Activated T-helper 17 cell treated with anti-CD3 and anti-CD28 coated beads, Interleukin-2, amount 50 U/mL, for 72 hours (primary cell): Measurements from ENCODE around the gene DBH. TPM values are rescaled to one million over a fixed set of nuclear protein-coding genes. Genes with fewer than 3 reads are reported as not detected.
A peak's percentile ranks its signal among the peaks of the same experiment; 100 is the strongest.

Experiments
- ATAC-seq: fragments of 150-1000 bp; cut with Tn5 transposase; replicated peaks from 2 replicates; pipeline ENCODE4 v1.10.0; 2021; ENCODE audit warnings: mild to moderate bottlenecking, moderate library complexity
- H3K27ac Mint-ChIP-seq: one replicate; pipeline ENCODE4 v1.8.0; 2022; ENCODE audit warnings: mixed read lengths
- H3K27me3 Mint-ChIP-seq: one replicate; pipeline ENCODE4 v1.8.0; 2022; ENCODE audit warnings: mixed read lengths
- H3K36me3 Mint-ChIP-seq: one replicate; pipeline ENCODE4 v1.8.0; 2022; ENCODE audit warnings: low read depth, mild to moderate bottlenecking, mixed read lengths
- H3K4me1 Mint-ChIP-seq: one replicate; pipeline ENCODE4 v1.8.0; 2022; ENCODE audit warnings: mixed read lengths
- H3K4me3 Mint-ChIP-seq: one replicate; pipeline ENCODE4 v1.8.0; 2022; ENCODE audit warnings: mild to moderate bottlenecking, mixed read lengths
- H3K9me3 Mint-ChIP-seq: one replicate; pipeline ENCODE4 v1.8.0; 2022; ENCODE audit warnings: mixed read lengths
- total RNA-seq, 2 donors: library from RNA; stranded (reverse); gene quantifications; one replicate each; pipeline ENCODE4 v1.2.3, GENCODE V29; 2022

Gene DBH
- total RNA-seq, 2 donors from 2014 or later, result not detected

GRCh38 chr9:133654736-133655657, 18.8 kb downstream of the DBH start:
- no peaks in the 10 kb centered on the region for H3K9me3 Mint-ChIP-seq
- no peaks in the 10 kb centered on the region for H3K36me3 Mint-ChIP-seq
- no peaks in the 10 kb centered on the region for H3K4me1 Mint-ChIP-seq
- H3K27me3 Mint-ChIP-seq, result peaks cover 31% of the 10 kb centered on the region
- ATAC-seq, result no peak
- no peak overlapping the region for H3K27ac Mint-ChIP-seq
- H3K4me3 Mint-ChIP-seq, result no peak overlapping the region

DNA sequence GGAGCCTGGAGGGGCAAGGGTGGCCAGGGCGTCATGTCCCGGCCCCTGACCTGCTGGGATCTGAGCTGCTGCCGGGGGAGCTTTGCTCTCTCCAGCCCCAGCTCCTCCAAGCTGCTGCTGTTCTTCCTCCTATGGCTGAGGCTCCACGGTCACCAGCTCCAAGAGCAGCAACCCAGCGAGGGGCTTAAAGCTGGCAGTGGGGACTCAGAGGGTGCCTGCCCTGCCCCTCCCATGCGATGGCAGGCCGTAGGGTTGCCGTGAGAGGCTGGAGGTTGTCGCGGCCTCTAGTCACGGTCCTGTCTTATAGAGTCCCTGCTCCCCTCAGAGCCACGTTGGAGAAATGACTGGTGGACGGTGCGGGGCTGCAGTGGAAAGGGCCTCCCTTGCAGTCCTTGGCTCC, 19.5 kb downstream of the DBH start:
- Mint-ChIP-seq H3K27ac (no peak overlapping the region), H3K4me3 (no peak overlapping the region), H3K36me3 (no peaks in the 10 kb centered on the region), H3K4me1 (no peaks in the 10 kb centered on the region), H3K9me3 (no peaks in the 10 kb centered on the region), H3K27me3 (peaks cover 32% of the 10 kb centered on the region)
- ATAC-seq, result no peak

DNA sequence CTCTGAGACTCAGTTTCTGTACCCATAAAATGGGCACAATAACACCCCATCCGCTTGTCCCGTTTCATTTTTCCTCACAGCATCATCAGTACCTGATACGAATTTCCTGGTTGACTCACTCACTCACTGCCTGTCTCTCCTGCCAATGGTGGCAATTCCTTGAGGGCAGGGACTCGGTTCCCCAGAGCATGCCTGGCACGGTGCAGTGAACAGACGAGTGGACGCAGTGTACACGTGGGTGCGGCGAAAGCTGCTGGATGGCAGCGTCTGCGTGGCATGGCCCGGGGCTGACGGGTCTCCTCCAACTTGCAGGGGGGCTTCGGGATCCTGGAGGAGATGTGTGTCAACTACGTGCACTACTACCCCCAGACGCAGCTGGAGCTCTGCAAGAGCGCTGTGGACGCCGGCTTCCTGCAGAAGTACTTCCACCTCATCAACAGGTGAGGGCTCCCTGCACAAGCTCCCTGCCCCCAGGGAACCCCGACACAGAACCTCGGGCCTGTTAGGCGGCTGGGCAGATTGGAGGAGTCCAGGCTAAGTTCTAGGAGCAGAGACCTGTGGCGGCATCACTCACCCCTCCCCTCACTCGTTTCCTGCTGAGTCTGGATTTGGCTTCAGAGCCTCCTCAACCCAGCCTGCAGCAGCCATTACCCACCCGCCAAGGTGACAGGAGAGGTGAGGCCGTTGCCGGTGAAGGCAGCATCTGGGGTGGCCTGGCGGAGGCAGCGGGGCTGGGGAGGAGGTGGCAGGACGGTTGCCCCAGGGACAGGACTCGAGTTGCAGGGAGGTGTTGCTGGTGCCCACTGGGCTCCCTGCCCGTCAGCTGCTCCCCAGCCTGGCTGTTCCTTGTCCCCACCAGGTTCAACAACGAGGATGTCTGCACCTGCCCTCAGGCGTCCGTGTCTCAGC, 20.3 kb downstream of the DBH start:
- no peak for ATAC-seq
- H3K27me3 Mint-ChIP-seq, result peaks cover 32% of the 10 kb centered on the region
- no peak overlapping the region for H3K27ac Mint-ChIP-seq
- no peaks in the 10 kb centered on the region for H3K9me3 Mint-ChIP-seq
- H3K4me3 Mint-ChIP-seq, result no peak overlapping the region
- no peaks in the 10 kb centered on the region for H3K4me1 Mint-ChIP-seq
- H3K36me3 Mint-ChIP-seq, result no peaks in the 10 kb centered on the region

DNA sequence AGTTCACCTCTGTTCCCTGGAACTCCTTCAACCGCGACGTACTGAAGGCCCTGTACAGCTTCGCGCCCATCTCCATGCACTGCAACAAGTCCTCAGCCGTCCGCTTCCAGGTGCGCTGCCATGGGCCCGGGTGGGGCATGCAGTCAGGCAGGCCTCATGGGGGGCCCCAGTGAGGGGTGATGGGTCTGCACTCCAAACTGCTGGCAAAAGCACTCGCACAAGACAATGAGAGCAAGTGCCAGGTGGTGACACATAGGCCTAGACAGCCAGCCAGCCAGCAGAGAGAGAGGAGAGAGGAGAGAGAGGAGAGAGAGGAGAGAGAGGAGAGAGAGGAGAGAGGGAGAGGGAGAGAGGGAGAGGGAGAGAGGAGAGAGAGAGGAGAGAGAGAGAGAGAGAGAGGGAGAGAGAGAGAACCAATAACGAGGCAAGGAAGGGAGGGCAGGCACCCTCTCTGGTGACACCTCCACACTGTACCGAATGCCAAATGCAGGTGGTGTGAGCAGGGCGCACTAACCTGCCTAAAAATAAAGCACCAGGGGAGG, 21.0 kb downstream of the DBH start:
- ATAC-seq, result no peak
- Mint-ChIP-seq H3K9me3 (no peaks in the 10 kb centered on the region), H3K4me3 (no peak overlapping the region), H3K27ac (no peak overlapping the region), H3K4me1 (no peaks in the 10 kb centered on the region), H3K36me3 (no peaks in the 10 kb centered on the region), H3K27me3 (peaks cover 32% of the 10 kb centered on the region)

DNA sequence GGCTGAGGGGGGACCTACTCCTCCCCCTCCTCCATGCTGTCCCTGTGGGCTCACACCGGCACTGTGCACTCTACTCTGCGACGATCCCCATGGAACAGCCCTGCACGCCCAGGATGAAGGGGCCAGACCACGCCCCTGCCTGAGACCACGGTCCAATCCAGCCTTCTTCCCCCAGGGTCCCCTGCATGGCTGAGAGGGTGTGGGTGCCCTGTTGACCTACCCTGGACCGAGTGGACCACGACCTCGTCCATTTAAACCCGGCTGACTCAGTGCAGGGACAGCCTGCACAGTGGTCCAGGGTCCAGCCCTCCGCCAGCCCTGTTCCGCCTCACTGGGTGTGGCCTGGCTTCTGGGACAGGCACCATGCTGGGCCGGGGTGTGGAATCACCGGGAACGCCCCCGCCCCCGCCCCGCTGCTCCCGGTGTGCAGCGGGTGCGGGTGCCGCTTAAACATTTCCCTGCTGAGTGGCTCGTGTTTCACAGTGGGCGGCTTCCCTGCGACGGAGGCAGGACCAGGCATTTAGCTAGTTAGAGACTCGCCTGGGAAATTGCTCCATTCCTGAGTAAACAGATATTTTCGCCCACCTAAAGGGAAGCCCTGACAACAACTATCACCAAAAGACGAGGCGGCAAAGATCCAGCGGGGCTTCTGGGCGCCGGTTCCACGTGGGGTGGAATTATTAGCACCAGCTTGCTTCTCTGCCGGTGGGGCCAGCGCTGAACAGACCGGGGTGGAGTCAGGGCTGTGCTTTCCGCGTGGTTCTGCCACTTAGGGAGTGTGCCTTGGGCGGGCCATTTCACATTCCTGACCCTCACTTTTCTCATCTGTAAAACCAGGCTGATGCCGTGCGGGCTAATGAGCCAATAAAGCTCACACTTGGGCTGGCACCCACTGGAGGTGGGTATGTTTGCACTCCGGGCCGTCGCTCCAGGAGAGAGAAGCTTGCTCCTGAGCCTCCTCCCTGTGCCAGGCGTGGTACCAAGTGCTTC, 22.6 kb downstream of the DBH start:
- Mint-ChIP-seq H3K4me1 (no peaks in the 10 kb centered on the region), H3K27ac (no peak overlapping the region), H3K4me3 (peak overlapping the region; percentile 19), H3K36me3 (no peaks in the 10 kb centered on the region), H3K9me3 (no peaks in the 10 kb centered on the region), H3K27me3 (peaks cover 28% of the 10 kb centered on the region)
- peak; percentile 62 for ATAC-seq

- Mint-ChIP-seq H3K4me3 (no peak overlapping the region), H3K27ac (no peak overlapping the region), H3K27me3 (peaks cover 26% of the 10 kb centered on the region), H3K4me1 (no peaks in the 10 kb centered on the region), H3K36me3 (no peaks in the 10 kb centered on the region), H3K9me3 (no peaks in the 10 kb centered on the region)
- ATAC-seq, result no peak
Measured at GRCh38 chr9:133659516-133659915, 23.4 kb downstream of the DBH start.

GRCh38 chr9:133661846-133662540, 25.8 kb downstream of the DBH start:
- Mint-ChIP-seq H3K27me3 (peaks cover 19% of the 10 kb centered on the region), H3K4me1 (no peaks in the 10 kb centered on the region), H3K27ac (no peak overlapping the region), H3K36me3 (no peaks in the 10 kb centered on the region), H3K9me3 (no peaks in the 10 kb centered on the region), H3K4me3 (no peak overlapping the region)
- no peak for ATAC-seq

- no peaks in the 10 kb centered on the region for H3K4me1 Mint-ChIP-seq
- H3K27me3 Mint-ChIP-seq, result peaks cover 3% of the 10 kb centered on the region
- no peak overlapping the region for H3K4me3 Mint-ChIP-seq
- H3K36me3 Mint-ChIP-seq, result no peaks in the 10 kb centered on the region
- no peaks in the 10 kb centered on the region for H3K9me3 Mint-ChIP-seq
- ATAC-seq, result no peak
- H3K27ac Mint-ChIP-seq, result no peak overlapping the region
Measured at GRCh38 chr9:133664173-133665050, 28.2 kb downstream of the DBH start.

DNA sequence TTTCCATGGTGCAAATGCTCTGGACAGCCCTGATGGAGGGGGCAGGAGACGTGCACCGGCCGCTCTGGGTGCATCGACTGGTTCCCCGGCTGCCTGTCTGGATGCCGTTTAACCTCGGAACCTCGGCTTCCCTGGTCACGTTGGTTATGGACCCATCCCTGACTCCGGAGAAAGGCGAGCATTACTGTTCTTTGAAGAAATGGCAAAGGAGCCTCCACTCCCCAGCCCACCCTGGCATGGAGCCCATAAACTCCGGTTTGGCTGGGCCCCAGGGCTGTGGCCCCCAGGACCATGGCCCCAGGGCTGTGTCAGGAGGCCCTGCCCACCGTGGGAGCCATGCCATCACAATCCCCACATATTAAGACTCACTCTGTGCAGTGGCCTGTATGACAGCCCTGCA, 28.9 kb downstream of the DBH start:
- Mint-ChIP-seq H3K4me3 (no peak overlapping the region), H3K27me3 (peaks cover under 1% of the 10 kb centered on the region), H3K36me3 (no peaks in the 10 kb centered on the region), H3K9me3 (no peaks in the 10 kb centered on the region), H3K27ac (no peak overlapping the region), H3K4me1 (no peaks in the 10 kb centered on the region)
- ATAC-seq, result no peak

GRCh38 chr9:133665535-133665934, 29.4 kb downstream of the DBH start:
- Mint-ChIP-seq H3K4me1 (no peaks in the 10 kb centered on the region), H3K36me3 (no peaks in the 10 kb centered on the region), H3K27ac (no peak overlapping the region), H3K4me3 (no peak overlapping the region), H3K9me3 (no peaks in the 10 kb centered on the region), H3K27me3 (no peaks in the 10 kb centered on the region)
- no peak for ATAC-seq

GRCh38 chr9:133666387-133666786, 30.2 kb downstream of the DBH start:
- Mint-ChIP-seq H3K36me3 (no peaks in the 10 kb centered on the region), H3K4me3 (no peak overlapping the region), H3K27me3 (no peaks in the 10 kb centered on the region), H3K27ac (no peak overlapping the region), H3K4me1 (no peaks in the 10 kb centered on the region), H3K9me3 (no peaks in the 10 kb centered on the region)
- no peak for ATAC-seq

- Mint-ChIP-seq H3K27me3 (no peaks in the 10 kb centered on the region), H3K27ac (no peak overlapping the region), H3K4me1 (no peaks in the 10 kb centered on the region), H3K4me3 (no peak overlapping the region), H3K36me3 (no peaks in the 10 kb centered on the region), H3K9me3 (no peaks in the 10 kb centered on the region)
- no peak for ATAC-seq
Measured at GRCh38 chr9:133666845-133667244, 30.7 kb downstream of the DBH start.
